Inferior parietal cortex (tissue), 1 donor: ENCODE results near the gene IRF6.

Experiments used
- DNase-seq: peaks from one replicate; pipeline ENCODE4 v3.0.0-alpha.2; 2016; ENCODE audit errors: extremely low spot score

Gene IRF6

GRCh38 chr1:209790286-209791193, 15.4 kb downstream of the IRF6 start:
- DNase-seq = no peak

GRCh38 chr1:209789245-209789644, 16.7 kb downstream of the IRF6 start:
- DNase-seq = no peak

GRCh38 chr1:209787551-209787950, 18.4 kb downstream of the IRF6 start:
- DNase-seq = peak; percentile 24

GRCh38 chr1:209786146-209786545, 19.8 kb downstream of the IRF6 start:
- no peak for DNase-seq

- no peak for DNase-seq
These were observed 20.4 kb downstream of the IRF6 start for GRCh38 chr1:209785592-209785991.

- DNase-seq = peak; percentile 99
These were observed 21.4 kb downstream of the IRF6 start, which contains the start of gene C1orf74 for GRCh38 chr1:209784265-209785169. Gene C1orf74 (minus strand): TSS chr1:209784559. CDS start chr1:209783634, 925 bp downstream.

GRCh38 chr1:209783386-209783785, 22.6 kb downstream of the IRF6 start:
- no peak for DNase-seq

GRCh38 chr1:209780268-209780667, 25.7 kb downstream of the IRF6 start:
- no peak for DNase-seq

- DNase-seq = no peak
These were observed 27.8 kb downstream of the IRF6 start for GRCh38 chr1:209778102-209778501.

- no peak for DNase-seq
These were observed 28.4 kb downstream of the IRF6 start for GRCh38 chr1:209777587-209777986.

GRCh38 chr1:209775678-209776077, 30.3 kb downstream of the IRF6 start:
- DNase-seq = no peak

GRCh38 chr1:209774592-209774991, 31.4 kb downstream of the IRF6 start:
- DNase-seq = no peak

GRCh38 chr1:209772126-209772525, 33.8 kb downstream of the IRF6 start:
- no peak for DNase-seq

GRCh38 chr1:209770636-209771415, 35.1 kb downstream of the IRF6 start:
- DNase-seq = no peak

- no peak for DNase-seq
These were observed 36.0 kb downstream of the IRF6 start for GRCh38 chr1:209769971-209770370.

- DNase-seq = no peak
These were observed 36.6 kb downstream of the IRF6 start for GRCh38 chr1:209769171-209769904.

GRCh38 chr1:209768354-209768774, 37.6 kb downstream of the IRF6 start:
- no peak for DNase-seq

- DNase-seq = no peak
These were observed 38.2 kb downstream of the IRF6 start for GRCh38 chr1:209767706-209768105.

- DNase-seq = no peak
These were observed 38.8 kb downstream of the IRF6 start for GRCh38 chr1:209767096-209767495.

- DNase-seq = no peak
These were observed 39.9 kb downstream of the IRF6 start for GRCh38 chr1:209766051-209766450.
